Esophagus muscularis mucosa (tissue), 4 donors: Measurements from ENCODE around the gene RPL37A. TPM values are rescaled to one million over a fixed set of nuclear protein-coding genes. Genes with fewer than 3 reads are reported as not detected.

Experiments
- DNase-seq: peaks from one replicate; pipeline ENCODE4 v3.0.0-alpha.2; 2017; ENCODE audit errors: extremely low spot score
- H3K27ac ChIP-seq, 4 donors: fragments of 200-600 bp; sonication (generic); replicated peaks in 1 of 4; 1 replicate in 3 of 4; 2 replicates in 1 of 4; pipeline ENCODE4 v1.5.1; 2016 to 2019; ENCODE audit warnings: mild to moderate bottlenecking in 1 of 4
- H3K27me3 ChIP-seq, 4 donors: fragments of 200-600 bp; sonication (generic); one replicate each; pipeline versions ENCODE4 v1.5.1 to v1.6.0; 2016 to 2019
- H3K36me3 ChIP-seq, 4 donors: fragments of 200-600 bp; sonication (generic); one replicate each; pipeline ENCODE4 v1.5.1; 2016 to 2019
- H3K4me1 ChIP-seq, 4 donors: fragments of 200-600 bp; sonication (generic); one replicate each; pipeline ENCODE4 v1.5.1; 2016 to 2019
- H3K4me3 ChIP-seq, 4 donors: fragments of 200-600 bp; sonication (generic); 1 replicate in 2 of 4; 2 replicates in 2 of 4; pipeline ENCODE4 v1.5.1; 2016 to 2019; ENCODE audit warnings: mild to moderate bottlenecking in 4 of 4, moderate library complexity in 1 of 4
- H3K9me3 ChIP-seq, 4 donors: fragments of 200-600 bp; sonication (generic); 1 replicate in 3 of 4; 2 replicates in 1 of 4; pipeline ENCODE4 v1.5.1; 2016 to 2019
- EP300 ChIP-seq: sonication (generic); formaldehyde crosslinking; IDR thresholded peaks from one replicate; pipeline ENCODE4 v1.6.1; 2017; ENCODE audit warnings: antibody characterized with exemption
- POLR2A ChIP-seq: fragments of 450-650 bp; IDR thresholded peaks from one replicate; pipeline ENCODE4 v1.6.1; 2017; ENCODE audit warnings: antibody characterized with exemption, moderate library complexity, mild to moderate bottlenecking, low read depth
- POLR2AphosphoS5 ChIP-seq, 2 donors: sonication (generic); formaldehyde crosslinking; IDR thresholded peaks; one replicate each; pipeline ENCODE4 v1.6.1; 2017; ENCODE audit warnings: antibody characterized with exemption in 2 of 2
- WGBS: methylation state at CpG from one replicate; pipeline ENCODE4 v1.1.5; 2018; 5-methylcytosine and 5-hydroxymethylcytosine counted together
- intact Hi-C: fragments of 100-400 bp; cut with DNase I; formaldehyde crosslinking; loops from one replicate; pipeline ENCODE4 v1.15.1; 2023
- total RNA-seq, 4 donors: library from RNA; depleted of rRNA; stranded (reverse); fragments of >200 nt; gene quantifications; one replicate each; pipeline versions ENCODE4 v1.1.0 to v1.2.1, GENCODE V29; 2016
- TF ChIP-seq, protein P1 (sequence below), 3 experiments: fragments of 200-600 bp in 2 of 3; fragments of 450-650 bp in 1 of 3; sonication (generic) in 2 of 3; IDR thresholded peaks; one replicate each; pipeline ENCODE4 v1.5.1; 2017 to 2019; ENCODE audit warnings: antibody characterized with exemption in 3 of 3, mild to moderate bottlenecking in 2 of 3, moderate library complexity in 1 of 3

Gene RPL37A
- 1,000 to 10,000 TPM; 1,371 to 1,915 (median 1,581) TPM for total RNA-seq

- WGBS, result under 1% methylated on average over 43 of the region's 54 CpGs
- peaks cover 19 to 54% (median 43%) of the 10 kb centered on the region in 4 donors for H3K4me1 ChIP-seq
- H3K36me3 ChIP-seq, result peaks cover 35 to 43% (median 41%) of the 10 kb centered on the region in 4 donors
- H3K4me3 ChIP-seq, result peak within 1 kb of the TSS; percentile 70 to 79 (median 71)
- peak within 1 kb of the TSS; percentile 80 to 85 (median 82) for H3K27ac ChIP-seq
- DNase-seq, result peak; percentile 96
- H3K27me3 ChIP-seq, result no peaks in the 10 kb centered on the region
- no peaks in the 10 kb centered on the region for H3K9me3 ChIP-seq
- intact Hi-C loops, result no loop called here
- TF ChIP-seq, protein P1, sequence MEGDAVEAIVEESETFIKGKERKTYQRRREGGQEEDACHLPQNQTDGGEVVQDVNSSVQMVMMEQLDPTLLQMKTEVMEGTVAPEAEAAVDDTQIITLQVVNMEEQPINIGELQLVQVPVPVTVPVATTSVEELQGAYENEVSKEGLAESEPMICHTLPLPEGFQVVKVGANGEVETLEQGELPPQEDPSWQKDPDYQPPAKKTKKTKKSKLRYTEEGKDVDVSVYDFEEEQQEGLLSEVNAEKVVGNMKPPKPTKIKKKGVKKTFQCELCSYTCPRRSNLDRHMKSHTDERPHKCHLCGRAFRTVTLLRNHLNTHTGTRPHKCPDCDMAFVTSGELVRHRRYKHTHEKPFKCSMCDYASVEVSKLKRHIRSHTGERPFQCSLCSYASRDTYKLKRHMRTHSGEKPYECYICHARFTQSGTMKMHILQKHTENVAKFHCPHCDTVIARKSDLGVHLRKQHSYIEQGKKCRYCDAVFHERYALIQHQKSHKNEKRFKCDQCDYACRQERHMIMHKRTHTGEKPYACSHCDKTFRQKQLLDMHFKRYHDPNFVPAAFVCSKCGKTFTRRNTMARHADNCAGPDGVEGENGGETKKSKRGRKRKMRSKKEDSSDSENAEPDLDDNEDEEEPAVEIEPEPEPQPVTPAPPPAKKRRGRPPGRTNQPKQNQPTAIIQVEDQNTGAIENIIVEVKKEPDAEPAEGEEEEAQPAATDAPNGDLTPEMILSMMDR (IDR thresholded peaks at IDR 0.05), result no peak
- TF ChIP-seq POLR2A, result peak; percentile 89
- peak; percentile 98 to 100 for TF ChIP-seq POLR2AphosphoS5 (IDR thresholded peaks at IDR 0.05)
- peak; percentile 11 for TF ChIP-seq EP300
Measured at GRCh38 chr2:216498379-216499352, at the start of gene RPL37A. RPL37A (plus strand) TSS chr2:216498844; CDS start chr2:216498875, 31 bp downstream.

DNA sequence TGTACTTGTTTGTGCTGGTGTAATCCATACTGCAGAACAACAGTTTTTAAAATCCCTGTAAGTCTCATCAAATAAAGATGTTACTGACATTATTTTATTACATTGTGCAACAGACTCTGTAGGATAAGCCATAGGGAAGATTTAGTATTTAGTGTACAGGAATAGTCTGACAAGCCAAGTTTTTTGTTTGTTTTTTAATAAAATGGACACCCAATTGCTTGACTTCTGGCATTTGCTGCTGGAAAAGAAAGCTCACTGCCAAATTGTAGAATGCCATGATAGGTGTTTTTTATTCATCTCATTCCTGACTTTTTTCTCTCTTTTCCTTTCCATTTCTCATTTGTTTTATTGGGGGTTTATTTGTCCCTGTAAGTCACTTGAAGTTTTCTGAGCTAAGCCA, 48.3 kb upstream of the RPL37A start:
- intact Hi-C loops, result no loop called here
- peaks cover 55 to 100% (median 88%) of the 10 kb centered on the region in 4 donors for H3K36me3 ChIP-seq

DNA sequence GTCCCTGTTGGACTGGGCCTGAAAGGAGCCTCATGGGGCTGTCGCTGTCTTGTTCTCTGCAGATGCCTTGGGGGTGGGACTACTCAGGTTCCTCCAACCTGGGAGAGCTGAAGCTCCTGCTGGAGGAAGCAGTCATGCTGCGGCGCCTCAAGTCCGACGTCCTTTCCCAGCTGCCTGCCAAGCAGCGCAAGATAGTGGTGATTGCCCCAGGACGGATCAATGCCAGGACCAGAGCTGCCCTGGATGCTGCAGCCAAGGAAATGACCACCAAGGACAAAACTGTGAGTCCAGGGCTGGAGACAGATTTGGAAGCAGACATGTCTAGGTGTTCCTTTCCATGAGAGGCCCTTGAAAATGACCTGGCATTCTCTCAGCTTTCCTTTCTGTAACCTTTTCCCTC, 47.9 kb upstream of the RPL37A start:
- Histone ChIP-seq H3K4me1 (no peaks in the 10 kb centered on the region), H3K27ac (no peak overlapping the region), H3K36me3 (peaks cover 55 to 97% (median 89%) of the 10 kb centered on the region in 4 donors), H3K27me3 (no peaks in the 10 kb centered on the region), H3K9me3 (no peaks in the 10 kb centered on the region), H3K4me3 (no peak overlapping the region)
- DNase-seq, result no peak
- intact Hi-C loops, result no loop called here
- 100% methylated on average over 1 of the region's 7 CpGs for WGBS
- TF ChIP-seq, protein P1 (IDR thresholded peaks at IDR 0.05), result no peak
- TF ChIP-seq EP300 (no peak), POLR2AphosphoS5 (IDR thresholded peaks at IDR 0.05) (no peak), POLR2A (no peak)

More for the DNA sequence above, 48.3 kb upstream of the RPL37A start:
- no peak for DNase-seq
- H3K27me3 ChIP-seq, result no peaks in the 10 kb centered on the region
- TF ChIP-seq POLR2AphosphoS5 (IDR thresholded peaks at IDR 0.05) (no peak), POLR2A (no peak), EP300 (no peak)
- TF ChIP-seq, protein P1 (IDR thresholded peaks at IDR 0.05), result no peak
- H3K9me3 ChIP-seq, result no peaks in the 10 kb centered on the region
- H3K4me1 ChIP-seq, result no peaks in the 10 kb centered on the region
- no peak overlapping the region for H3K27ac ChIP-seq
- H3K4me3 ChIP-seq, result no peak overlapping the region

DNA sequence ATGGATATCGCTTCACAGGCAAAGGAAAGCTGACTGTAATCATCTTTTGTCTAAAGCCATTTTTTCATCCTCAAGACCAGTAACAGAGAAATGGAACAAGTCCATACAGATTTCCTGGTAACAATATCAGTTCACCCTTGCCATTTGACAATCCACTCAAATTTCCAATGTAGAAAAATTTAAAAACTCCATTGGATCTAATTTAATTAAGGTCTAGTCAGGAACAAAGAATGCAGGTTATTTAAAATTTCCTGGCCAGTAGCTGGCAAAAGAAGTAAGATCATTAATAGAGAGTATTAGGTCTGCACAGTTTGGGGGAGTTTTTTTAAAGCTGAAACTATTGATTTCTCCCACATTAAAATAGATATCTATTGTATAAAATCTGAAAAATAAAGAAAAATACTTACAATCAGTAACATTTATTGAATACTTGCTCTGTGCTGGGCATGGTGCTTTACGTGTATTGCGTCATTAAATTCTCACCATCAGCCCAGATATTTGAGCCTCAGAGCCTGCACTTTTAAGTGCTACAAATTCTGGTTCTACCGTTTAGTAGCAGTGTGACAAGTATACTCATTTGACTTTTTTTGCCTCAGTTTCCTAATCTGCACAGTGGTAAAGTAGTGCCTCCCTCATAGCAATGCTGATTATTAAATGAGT, 44.6 kb upstream of the RPL37A start:
- no peak overlapping the region for H3K27ac ChIP-seq
- no peaks in the 10 kb centered on the region for H3K9me3 ChIP-seq
- no peak for TF ChIP-seq EP300
- H3K4me1 ChIP-seq, result no peaks in the 10 kb centered on the region
- no peak for DNase-seq
- H3K27me3 ChIP-seq, result no peaks in the 10 kb centered on the region
- H3K4me3 ChIP-seq, result no peak overlapping the region
- intact Hi-C loops, result no loop called here
- peaks cover 25 to 64% (median 57%) of the 10 kb centered on the region in 4 donors for H3K36me3 ChIP-seq
- 98% methylated on average over 4 of the region's 4 CpGs for WGBS

- Histone ChIP-seq H3K4me1 (no peaks in the 10 kb centered on the region), H3K4me3 (no peak overlapping the region), H3K27ac (no peak overlapping the region), H3K36me3 (peaks cover 6 to 32% (median 12%) of the 10 kb centered on the region in 4 donors), H3K27me3 (no peaks in the 10 kb centered on the region), H3K9me3 (no peaks in the 10 kb centered on the region)
- 73% methylated on average over 1 of the region's 2 CpGs for WGBS
- intact Hi-C loops, result no loop called here
- DNase-seq, result no peak
- TF ChIP-seq POLR2A (no peak), EP300 (no peak), POLR2AphosphoS5 (IDR thresholded peaks at IDR 0.05) (no peak)
- TF ChIP-seq, protein P1 (IDR thresholded peaks at IDR 0.05), result no peak
Measured at GRCh38 chr2:216463148-216463547, 35.5 kb upstream of the RPL37A start.
